ENCODE results near the gene C2orf49.

- TF ChIP-seq CTCF (IDR thresholded peaks at IDR 0.05) (no peak), POLR2A (IDR thresholded peaks at IDR 0.05) (no peak), EP300 (IDR thresholded peaks at IDR 0.05) (no peak)
Observed at GRCh38 chr2:105397025-105397722, 59.8 kb downstream of the C2orf49 start.
